PC-3 (cell line): ENCODE data around the gene FBXO41.

Source experiments
- EZH2 ChIP-seq: fragments of 300-600 bp; sonication (generic); IDR thresholded peaks from one replicate; pipeline ENCODE4 v1.6.1; 2017; ENCODE audit warnings: antibody characterized with exemption, mild to moderate bottlenecking, low read length; ENCODE audit not compliant: unreplicated experiment
- TF ChIP-seq, protein P1 (sequence below): fragments of 300-600 bp; sonication (generic); conservative IDR thresholded peaks from 2 replicates; pipeline ENCODE4 v1.5.1; 2017; ENCODE audit warnings: antibody characterized with exemption, low read depth, mild to moderate bottlenecking, low read length

DNA sequence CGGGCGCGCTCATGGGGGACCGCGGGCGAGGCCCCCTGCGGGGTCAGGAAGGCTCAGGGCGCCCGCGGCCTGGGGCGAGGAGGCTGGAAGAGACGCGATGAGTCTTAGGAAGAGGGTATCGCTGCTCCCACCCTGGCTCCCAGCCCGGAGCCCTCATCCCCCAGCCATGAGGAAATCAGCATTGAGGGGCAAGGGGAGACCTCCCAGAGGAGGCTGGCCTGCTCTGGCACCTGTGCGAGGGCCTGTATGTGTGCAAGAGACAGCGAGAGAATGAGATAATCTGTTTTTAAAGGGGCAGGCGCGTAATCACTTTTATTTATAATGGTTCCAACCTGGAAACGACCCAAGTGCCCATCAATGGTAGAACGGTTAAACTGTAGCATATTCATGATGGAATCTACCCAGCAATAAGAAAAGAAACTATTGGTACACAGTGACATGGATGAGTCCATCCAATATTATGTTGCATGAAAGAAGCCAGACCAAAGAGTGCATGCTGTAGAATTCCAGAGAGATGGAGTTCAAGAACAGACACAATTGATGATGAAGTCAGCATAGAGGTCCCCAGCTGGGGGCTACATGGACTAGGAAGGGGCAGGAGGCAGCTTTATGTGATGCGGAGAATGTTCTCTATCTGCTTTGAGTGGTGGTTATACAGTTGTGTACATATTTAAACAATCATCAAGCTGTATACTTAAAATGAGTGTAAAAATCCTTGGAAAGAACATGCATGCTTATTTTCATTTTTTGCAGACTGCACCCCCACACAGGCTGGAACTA, 14.4 kb downstream of the FBXO41 start:
- TF ChIP-seq, protein P1, sequence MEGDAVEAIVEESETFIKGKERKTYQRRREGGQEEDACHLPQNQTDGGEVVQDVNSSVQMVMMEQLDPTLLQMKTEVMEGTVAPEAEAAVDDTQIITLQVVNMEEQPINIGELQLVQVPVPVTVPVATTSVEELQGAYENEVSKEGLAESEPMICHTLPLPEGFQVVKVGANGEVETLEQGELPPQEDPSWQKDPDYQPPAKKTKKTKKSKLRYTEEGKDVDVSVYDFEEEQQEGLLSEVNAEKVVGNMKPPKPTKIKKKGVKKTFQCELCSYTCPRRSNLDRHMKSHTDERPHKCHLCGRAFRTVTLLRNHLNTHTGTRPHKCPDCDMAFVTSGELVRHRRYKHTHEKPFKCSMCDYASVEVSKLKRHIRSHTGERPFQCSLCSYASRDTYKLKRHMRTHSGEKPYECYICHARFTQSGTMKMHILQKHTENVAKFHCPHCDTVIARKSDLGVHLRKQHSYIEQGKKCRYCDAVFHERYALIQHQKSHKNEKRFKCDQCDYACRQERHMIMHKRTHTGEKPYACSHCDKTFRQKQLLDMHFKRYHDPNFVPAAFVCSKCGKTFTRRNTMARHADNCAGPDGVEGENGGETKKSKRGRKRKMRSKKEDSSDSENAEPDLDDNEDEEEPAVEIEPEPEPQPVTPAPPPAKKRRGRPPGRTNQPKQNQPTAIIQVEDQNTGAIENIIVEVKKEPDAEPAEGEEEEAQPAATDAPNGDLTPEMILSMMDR = no peak
- no peak for TF ChIP-seq EZH2
